Liver (tissue), 3 donors: ENCODE measurements around the gene CELF3.

Source experiments
- ATF3 ChIP-seq: IDR thresholded peaks from 2 replicates; pipeline ENCODE4 v1.6.1; 2016; ENCODE audit warnings: antibody characterized with exemption
- CTCF ChIP-seq: fragments of 150-350 bp; IDR thresholded peaks from 2 replicates; pipeline ENCODE4 v1.5.1; 2017; ENCODE audit warnings: improper control_type of control experiment, low read depth, low read length; ENCODE audit not compliant: missing input control
- EGR1 ChIP-seq, 2 donors: IDR thresholded peaks; 2 replicates each; pipeline ENCODE4 v1.6.1; 2016 to 2018; ENCODE audit warnings: antibody characterized with exemption in 2 of 2, low read depth in 2 of 2
- FOXA1 ChIP-seq: IDR thresholded peaks from 2 replicates; pipeline ENCODE4 v1.6.1; 2016; ENCODE audit warnings: antibody characterized with exemption
- FOXA2 ChIP-seq: IDR thresholded peaks from 2 replicates; pipeline ENCODE4 v1.6.1; 2016; ENCODE audit warnings: antibody characterized with exemption
- JUND ChIP-seq, 2 donors: IDR thresholded peaks; 2 replicates each; pipeline ENCODE4 v1.6.1; 2016; ENCODE audit warnings: antibody characterized with exemption in 2 of 2
- MAX ChIP-seq: IDR thresholded peaks from 2 replicates; pipeline ENCODE4 v1.6.1; 2016; ENCODE audit warnings: antibody characterized with exemption
- RAD21 ChIP-seq, 2 donors: IDR thresholded peaks; 2 replicates each; pipeline ENCODE4 v1.6.1; 2016; ENCODE audit warnings: antibody characterized with exemption in 2 of 2, mild to moderate bottlenecking in 2 of 2
- REST ChIP-seq: IDR thresholded peaks from 2 replicates; pipeline ENCODE4 v1.6.1; 2016; ENCODE audit warnings: antibody characterized with exemption, mild to moderate bottlenecking
- RXRA ChIP-seq, 2 donors: IDR thresholded peaks; 2 replicates each; pipeline ENCODE4 v1.6.1; 2017 to 2018; ENCODE audit warnings: antibody characterized with exemption in 2 of 2, mild to moderate bottlenecking in 1 of 2
- SP1 ChIP-seq: IDR thresholded peaks from 2 replicates; pipeline ENCODE4 v1.6.1; 2018; ENCODE audit warnings: antibody characterized with exemption, mild to moderate bottlenecking
- TAF1 ChIP-seq: conservative IDR thresholded peaks from 2 replicates; pipeline ENCODE4 v1.6.1; 2016; ENCODE audit warnings: antibody characterized with exemption, mild to moderate bottlenecking
- YY1 ChIP-seq: IDR thresholded peaks from 2 replicates; pipeline ENCODE4 v1.6.1; 2016; ENCODE audit warnings: antibody characterized with exemption, mild to moderate bottlenecking
- TF ChIP-seq, protein P1 (sequence below): IDR thresholded peaks from 2 replicates; pipeline ENCODE4 v1.6.1; 2016; ENCODE audit warnings: antibody characterized with exemption
- donor health status: healthy.
- donor health status: healthy.

- TF ChIP-seq CTCF (no peak), MAX (no peak), SP1 (no peak), RXRA (IDR thresholded peaks at IDR 0.05) (no peak), YY1 (no peak), EGR1 (IDR thresholded peaks at IDR 0.05; ENCODE audit: low read depth in 2 of 2) (no peak), ATF3 (no peak), RAD21 (IDR thresholded peaks at IDR 0.05) (no peak), TAF1 (no peak), FOXA1 (no peak), JUND (IDR thresholded peaks at IDR 0.05) (no peak), REST (no peak), FOXA2 (no peak)
- TF ChIP-seq, protein P1, sequence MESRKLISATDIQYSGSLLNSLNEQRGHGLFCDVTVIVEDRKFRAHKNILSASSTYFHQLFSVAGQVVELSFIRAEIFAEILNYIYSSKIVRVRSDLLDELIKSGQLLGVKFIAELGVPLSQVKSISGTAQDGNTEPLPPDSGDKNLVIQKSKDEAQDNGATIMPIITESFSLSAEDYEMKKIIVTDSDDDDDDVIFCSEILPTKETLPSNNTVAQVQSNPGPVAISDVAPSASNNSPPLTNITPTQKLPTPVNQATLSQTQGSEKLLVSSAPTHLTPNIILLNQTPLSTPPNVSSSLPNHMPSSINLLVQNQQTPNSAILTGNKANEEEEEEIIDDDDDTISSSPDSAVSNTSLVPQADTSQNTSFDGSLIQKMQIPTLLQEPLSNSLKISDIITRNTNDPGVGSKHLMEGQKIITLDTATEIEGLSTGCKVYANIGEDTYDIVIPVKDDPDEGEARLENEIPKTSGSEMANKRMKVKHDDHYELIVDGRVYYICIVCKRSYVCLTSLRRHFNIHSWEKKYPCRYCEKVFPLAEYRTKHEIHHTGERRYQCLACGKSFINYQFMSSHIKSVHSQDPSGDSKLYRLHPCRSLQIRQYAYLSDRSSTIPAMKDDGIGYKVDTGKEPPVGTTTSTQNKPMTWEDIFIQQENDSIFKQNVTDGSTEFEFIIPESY: no peak
Measured at GRCh38 chr1:151760597-151761385, 44.2 kb upstream of the CELF3 start.
